ENCODE measurements around the gene PON3.

Gene PON3

DNA sequence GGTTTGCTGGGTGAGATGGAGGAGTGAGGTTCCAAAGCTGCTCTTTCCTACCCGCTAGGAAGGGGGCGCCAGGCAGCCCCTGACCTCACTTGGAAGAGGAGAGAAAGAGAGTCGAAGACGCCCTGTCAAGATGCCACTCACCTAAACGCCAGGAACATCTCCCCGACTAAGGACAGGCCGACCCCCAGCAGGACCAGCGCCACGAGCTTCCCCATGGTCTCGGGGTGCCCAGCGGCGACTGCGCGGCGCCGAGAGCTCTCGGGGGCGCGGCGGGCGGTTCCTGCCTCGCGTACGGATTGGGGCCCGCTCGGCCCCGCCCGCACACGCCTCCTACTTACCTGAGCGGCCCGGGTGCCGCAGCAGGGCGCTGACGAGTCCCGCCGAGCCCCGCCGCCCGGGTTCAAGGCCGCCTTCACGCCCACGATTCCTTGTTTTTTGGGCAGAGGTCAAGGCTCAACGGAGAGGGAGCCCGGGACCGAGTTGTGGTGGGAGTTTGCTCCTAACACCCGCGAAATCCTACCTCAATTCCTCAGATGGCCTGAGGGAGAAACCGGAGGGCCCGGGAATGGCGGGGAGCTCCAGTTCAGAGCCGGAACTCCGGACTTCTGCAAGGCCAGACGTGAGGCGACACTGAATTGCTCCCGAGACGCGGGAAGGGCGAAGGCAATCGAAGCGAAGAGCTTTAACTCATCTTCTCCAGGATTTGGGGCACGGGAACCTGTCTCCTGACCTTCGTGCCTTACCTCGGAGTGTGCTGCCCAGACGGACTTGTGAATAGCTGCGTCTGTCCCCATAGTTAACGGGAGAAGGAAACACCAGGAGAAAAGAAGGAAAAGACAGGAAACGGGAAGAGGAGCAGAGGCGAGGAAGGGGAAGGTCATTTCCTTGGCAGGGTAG is at the start of gene PON3:
Gene PON3, minus strand, starts transcription at position 240 of the 897 bp plus-strand sequence. Its CDS starts 25 bp downstream, at position 215.
- no peak for FAIRE-seq

DNA sequence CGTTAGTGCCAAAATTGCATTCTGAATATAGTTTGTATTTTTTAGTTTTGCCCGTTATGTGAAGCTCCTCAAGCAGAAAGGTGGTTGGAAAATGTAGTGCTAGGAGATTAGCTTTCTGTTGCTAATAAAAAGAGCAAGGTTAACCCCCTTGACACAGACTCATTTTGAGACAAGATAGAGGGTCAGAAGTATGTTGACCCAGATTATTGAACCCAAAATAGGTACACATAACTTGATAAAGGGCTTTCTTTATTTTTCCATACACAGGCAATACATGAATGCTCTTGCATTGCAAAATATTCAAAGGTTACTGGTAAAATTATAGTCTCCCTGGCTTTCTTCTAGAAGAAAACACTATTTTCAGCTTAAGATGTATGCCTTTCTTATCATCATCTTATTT is 48.6 kb upstream of the PON3 start:
- no peak for FAIRE-seq

DNA sequence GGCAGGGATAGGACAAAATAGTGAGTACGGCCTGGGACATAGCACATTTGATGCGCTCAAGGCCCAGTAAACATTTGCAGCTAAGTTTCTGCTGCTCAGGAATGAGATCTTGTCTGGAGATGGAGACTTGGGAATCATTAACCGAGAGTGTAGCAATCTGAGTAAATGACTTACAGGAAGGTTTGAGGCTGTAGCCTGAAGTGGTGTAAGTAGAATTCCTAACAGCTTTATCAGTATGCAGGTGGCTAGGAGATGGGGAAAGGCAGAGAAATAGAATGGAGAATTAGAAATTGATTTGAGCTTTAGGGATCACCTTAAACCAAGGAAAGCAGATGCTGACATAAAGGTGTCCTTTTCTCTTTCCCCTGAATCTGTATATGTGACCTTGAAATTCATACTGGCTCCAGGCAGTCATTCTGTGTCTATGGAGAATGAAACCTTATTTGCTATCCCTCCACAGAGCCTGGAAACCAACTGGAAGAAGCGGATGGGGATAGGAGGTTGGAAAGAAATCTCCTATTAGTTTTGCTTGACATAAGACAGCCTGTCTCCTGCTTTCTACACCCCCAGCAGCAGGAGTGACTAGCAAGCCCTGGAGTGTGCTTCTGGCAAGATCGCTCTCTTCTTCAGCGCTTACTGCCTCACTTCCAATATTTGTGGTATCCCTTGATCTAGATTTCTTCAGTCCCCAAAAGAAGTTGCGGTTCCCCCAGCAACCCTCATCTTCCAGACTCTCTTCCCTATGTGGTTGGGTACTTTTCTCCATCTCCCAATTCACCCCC is 45.1 kb upstream of the PON3 start:
- FAIRE-seq, result no peak

DNA sequence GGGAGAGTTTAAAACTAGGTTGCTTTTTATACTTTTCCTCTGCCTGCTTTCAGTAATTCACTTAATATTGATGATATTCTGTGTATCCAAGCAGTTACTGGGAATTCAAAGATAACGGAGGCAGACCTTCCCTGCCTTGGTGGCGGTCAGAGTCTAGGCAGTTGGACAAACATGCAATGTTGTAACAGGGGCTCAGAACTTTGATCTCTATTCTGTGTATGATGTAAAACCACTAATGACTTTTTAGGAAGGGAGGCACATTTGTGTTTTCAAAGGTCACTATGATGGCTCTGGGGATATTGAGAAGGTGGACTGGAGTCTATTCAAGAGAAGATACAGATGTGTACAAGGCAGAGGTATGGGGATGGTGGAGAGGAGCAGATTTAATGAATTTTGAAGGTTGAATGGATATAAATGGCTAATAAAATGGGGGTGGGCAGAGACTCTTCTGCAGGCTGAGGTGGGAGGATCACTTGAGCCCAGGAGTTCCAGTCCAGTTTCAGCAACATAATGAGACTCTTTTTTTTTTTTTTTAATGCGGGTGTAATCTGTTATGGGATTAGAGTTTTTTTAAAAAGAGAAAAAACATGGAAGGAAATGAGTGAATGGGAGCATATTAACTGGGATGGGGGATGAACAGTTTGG is 44.3 kb upstream of the PON3 start:
- no peak for FAIRE-seq

- FAIRE-seq, result no peak
These were observed 40.2 kb upstream of the PON3 start for GRCh38 chr7:95436407-95436806.

GRCh38 chr7:95435422-95435780 is 39.2 kb upstream of the PON3 start:
- FAIRE-seq, result no peak

GRCh38 chr7:95434557-95435421 is 38.6 kb upstream of the PON3 start, which contains the start of gene PON2:
Gene PON2 (minus strand): TSS chr7:95435028. CDS start chr7:95434951, 77 bp downstream.
- FAIRE-seq, result no peak

DNA sequence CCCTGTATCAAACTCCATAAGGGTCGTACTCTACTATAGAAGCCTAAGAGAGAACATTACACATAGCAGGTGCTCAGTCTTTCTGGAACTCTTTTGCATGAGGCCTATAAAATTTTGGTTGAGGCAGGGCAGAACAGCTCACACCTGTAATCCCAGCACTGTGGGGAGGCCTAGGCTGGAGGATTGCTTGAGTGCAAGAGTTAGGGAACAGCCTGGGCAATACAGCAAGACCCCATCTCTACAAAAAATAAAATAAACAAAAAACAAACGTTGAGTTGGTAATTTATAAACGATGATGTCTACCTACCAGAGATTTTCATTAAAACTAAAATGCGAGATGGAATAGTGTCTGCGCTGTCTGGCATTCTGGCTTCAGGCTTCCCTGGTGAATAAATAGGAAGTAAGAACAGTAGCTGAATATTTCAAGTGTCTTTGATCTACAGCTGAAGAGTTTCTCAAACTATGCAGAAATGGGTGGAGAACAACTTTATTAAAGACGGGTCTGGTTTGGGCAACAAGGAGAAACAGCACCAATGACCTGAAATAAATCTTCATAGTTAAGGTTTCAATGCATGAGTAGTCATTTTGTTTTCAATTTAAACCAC is 37.9 kb upstream of the PON3 start:
- FAIRE-seq, result no peak

DNA sequence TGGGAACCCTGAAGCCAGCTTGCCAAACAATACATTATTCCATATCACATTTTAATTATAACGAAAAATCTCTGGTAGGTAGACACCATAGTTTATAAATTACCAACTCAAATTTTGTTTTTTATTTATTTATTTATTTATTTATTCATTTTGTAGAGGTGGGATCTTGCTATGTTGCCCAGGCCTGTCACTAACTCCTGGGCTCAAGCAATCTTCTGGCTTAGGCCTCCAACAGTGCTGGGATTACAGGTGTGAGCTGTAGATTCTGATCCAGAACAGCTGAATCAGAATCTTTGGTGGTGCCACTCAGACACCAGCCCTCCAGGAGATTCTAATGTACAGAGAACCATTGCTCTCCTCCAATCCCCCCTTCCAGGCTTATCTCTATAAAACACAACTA is 37.0 kb upstream of the PON3 start:
- no peak for FAIRE-seq

DNA sequence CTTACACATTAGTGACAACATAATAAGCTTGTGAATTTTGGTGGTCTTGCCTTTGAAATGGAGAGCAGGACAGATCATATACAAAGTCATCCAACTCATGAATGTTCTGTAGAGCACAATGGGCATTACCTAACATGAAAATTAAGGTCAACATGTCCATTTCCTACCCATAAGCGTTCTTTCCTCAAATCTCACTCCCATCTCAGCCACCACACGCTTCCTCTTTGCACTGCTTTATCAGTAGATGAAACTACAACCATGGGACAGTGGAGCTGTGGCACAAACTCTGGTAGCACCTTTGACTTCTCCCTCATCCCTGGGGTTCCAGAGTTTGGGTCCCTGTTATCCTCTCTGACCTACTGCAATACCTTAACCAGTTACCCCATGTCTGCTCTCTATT is 36.4 kb upstream of the PON3 start:
- FAIRE-seq, result no peak

- no peak for FAIRE-seq
These were observed 34.7 kb upstream of the PON3 start for GRCh38 chr7:95430864-95431263.

- no peak for FAIRE-seq
These were observed 33.2 kb upstream of the PON3 start for GRCh38 chr7:95429241-95429990.

GRCh38 chr7:95427914-95428516 is 31.8 kb upstream of the PON3 start:
- no peak for FAIRE-seq

DNA sequence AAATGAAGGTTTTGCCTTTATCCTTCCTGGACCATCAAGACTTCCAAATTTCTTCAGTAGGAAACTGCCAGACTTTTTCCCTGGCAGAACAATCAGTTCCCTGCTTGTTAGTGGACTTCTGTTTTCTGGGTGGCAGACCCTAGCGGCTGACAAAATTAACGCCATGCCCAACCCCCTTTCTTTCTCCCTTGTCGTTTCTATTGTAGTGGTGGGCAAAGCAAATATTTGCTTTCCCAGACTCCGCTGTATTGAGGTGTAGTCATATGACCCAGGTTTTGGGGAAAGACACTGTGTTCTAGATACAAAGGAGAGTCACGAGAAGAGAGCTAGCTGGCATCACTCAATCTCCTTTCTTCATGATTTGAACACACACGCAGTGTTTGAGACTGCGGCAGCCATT is 31.0 kb upstream of the PON3 start:
- FAIRE-seq, result no peak

DNA sequence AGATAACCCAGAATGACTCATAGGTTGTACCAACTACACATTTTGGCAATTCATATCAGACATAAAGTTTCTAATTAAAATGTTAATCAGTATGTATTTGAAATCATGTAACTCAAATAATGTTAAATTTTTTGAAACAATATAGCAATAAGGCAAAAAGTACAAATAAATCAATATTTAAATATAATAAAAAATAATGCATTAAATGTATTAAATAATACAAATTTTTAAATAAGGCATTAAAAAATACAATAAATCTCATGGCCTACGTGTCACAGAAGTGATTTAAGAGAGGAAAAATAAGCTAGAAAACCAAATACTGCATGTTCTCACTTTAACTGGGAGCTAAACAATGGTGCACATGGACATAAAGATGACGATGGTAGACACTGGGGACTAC is 29.5 kb upstream of the PON3 start:
- peak; percentile 73 for FAIRE-seq

DNA sequence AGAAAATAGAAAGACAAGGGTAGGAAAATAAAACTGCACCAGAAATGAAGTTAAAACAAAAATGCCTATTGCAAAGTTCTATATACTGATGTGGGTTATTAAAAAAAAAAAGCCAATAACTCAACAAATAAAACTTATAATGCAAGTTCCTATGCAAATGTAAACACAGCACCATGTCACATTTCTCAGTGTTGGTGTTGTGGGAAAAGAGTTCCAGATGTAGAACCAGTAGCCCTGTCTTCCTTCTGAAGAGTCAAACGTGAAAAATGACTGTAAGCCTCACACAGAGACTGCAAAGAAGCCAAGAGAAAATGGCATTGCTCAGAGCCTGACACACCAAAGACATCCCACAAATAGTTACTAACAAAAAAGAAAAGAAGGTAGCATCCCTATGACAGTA is 28.5 kb upstream of the PON3 start:
- no peak for FAIRE-seq

GRCh38 chr7:95421847-95422444 is 25.8 kb upstream of the PON3 start:
- no peak for FAIRE-seq

DNA sequence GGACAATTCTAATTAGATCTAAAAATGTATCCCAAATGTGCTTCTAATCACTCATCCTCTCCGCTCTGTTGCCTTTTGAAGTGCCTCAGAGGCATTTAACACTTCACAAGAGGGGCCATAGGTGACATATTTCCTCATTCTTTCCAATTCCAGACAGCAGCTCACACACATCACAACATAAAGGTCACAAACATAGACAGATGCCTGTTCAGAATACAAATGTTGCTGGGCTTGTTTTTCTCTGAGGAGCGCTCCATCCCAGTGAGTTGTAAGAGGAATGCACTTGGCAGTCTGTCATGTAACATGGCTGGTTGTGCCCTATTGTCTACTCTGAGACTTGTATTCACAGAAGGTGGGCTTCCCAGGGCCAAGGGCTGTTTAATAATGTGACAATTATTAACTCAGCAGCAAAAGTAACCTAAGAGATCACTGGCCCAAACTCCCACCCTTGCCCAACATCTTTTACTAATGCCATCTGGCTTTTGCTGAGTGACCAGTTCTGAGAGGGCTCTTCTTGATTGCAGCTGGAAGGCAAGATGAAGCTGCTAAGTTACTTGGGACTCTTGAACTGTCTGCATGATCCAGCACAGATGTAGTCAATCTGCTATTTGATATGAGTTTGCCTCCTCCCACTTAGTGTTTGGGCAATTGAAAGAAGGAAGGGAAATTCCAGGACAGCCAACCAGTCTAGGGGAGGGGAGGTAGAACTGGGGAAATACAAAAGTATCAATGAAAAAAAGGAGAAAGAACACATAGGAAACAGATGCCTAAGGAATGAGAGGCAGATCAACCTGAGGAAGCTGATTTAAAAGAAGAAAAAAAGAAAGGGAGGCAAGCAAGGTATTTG is 25.0 kb upstream of the PON3 start:
- no peak for FAIRE-seq

GRCh38 chr7:95412075-95412474 is 15.9 kb upstream of the PON3 start:
- FAIRE-seq, result no peak
